K562 (cell line): ENCODE results near the gene RDH5. TPM values are rescaled to one million over a fixed set of nuclear protein-coding genes. Genes with fewer than 3 reads are reported as not detected.

Experiments
- CBX1 ChIP-seq: sonication (generic); IDR thresholded peaks from 2 replicates; pipeline ENCODE4 v1.6.1; 2016; ENCODE audit warnings: antibody characterized with exemption, low read depth, mild to moderate bottlenecking
- CTBP1 ChIP-seq: fragments of 450-650 bp; IDR thresholded peaks from 2 replicates; pipeline ENCODE4 v1.6.1; 2016; ENCODE audit warnings: borderline replicate concordance
- ETV1 ChIP-seq: fragments of 450-650 bp; conservative IDR thresholded peaks from 2 replicates; pipeline ENCODE4 v1.6.1; 2016; ENCODE audit warnings: missing genetic modification characterization, control low read depth, low read depth, missing compliant biosample characterization
- FOXA1 ChIP-seq: fragments of 450-650 bp; IDR thresholded peaks from 2 replicates; pipeline ENCODE4 v1.6.1; 2016; ENCODE audit warnings: mild to moderate bottlenecking, borderline replicate concordance
- NFE2 ChIP-seq: IDR thresholded peaks from 2 replicates; pipeline ENCODE4 v1.6.1; 2014; ENCODE audit warnings: antibody characterized with exemption, low read depth
- SIRT6 ChIP-seq: IDR thresholded peaks from one replicate; pipeline ENCODE4 v1.6.1; 2012; ENCODE audit warnings: low read depth, mild to moderate bottlenecking, control low read depth, inconsistent platforms, low read length, moderate library complexity
- TCF3 ChIP-seq: sonication (generic); formaldehyde crosslinking; IDR thresholded peaks from 2 replicates; pipeline ENCODE4 v1.4.0; 2020; ENCODE audit warnings: mild to moderate bottlenecking, missing genetic modification reagents
- TEAD4 ChIP-seq, 2 experiments: sonication (generic) in 1 of 2; formaldehyde crosslinking in 1 of 2; IDR thresholded peaks; 2 replicates each; pipeline versions ENCODE4 v1.6.1 to v1.8.0; 2012 to 2022; ENCODE audit warnings: borderline replicate concordance in 1 of 2, inconsistent platforms in 1 of 2, low read length in 1 of 2, mild to moderate bottlenecking in 1 of 2, missing genetic modification reagents in 1 of 2
- ZNF133 ChIP-seq: fragments of 250-450 bp; sonication (Bioruptor Pico); IDR thresholded peaks from 2 replicates; pipeline ENCODE4 v1.4.0; 2020; ENCODE audit warnings: mild to moderate bottlenecking
- ZNF174 ChIP-seq: fragments of 250-450 bp; sonication (Bioruptor Pico); IDR thresholded peaks from 2 replicates; pipeline ENCODE4 v1.4.0; 2020; ENCODE audit warnings: mild to moderate bottlenecking
- ZNF445 ChIP-seq: fragments of 250-450 bp; sonication (Bioruptor Pico); IDR thresholded peaks from 2 replicates; pipeline ENCODE4 v1.4.0; 2020; ENCODE audit warnings: low read depth, mild to moderate bottlenecking, moderate library complexity
- ZNF717 ChIP-seq: fragments of 250-450 bp; sonication (Bioruptor Pico); IDR thresholded peaks from 2 replicates; pipeline ENCODE4 v1.5.0; 2021
- ZNF75A ChIP-seq: fragments of 450-650 bp; formaldehyde crosslinking; IDR thresholded peaks from 2 replicates; pipeline ENCODE4 v1.4.0; 2020; ENCODE audit warnings: mild to moderate bottlenecking
- ZNF77 ChIP-seq: fragments of 250-450 bp; sonication (Bioruptor Pico); IDR thresholded peaks from 2 replicates; pipeline ENCODE4 v1.5.0; 2020
- polyA plus RNA-seq, 8 experiments: library from polyadenylated mRNA; depleted of rRNA in 4 of 8; stranded (reverse) in 5 of 8; unstranded in 3 of 8; fragments of >200 nt; fragmentation: Nextera tagmentation in 2 of 8; fragmentation: Illumina TruSeq in 1 of 8; extraction: Ambion mirVana in 2 of 8; extraction: Trizol in 1 of 8; gene quantifications; 2 replicates each; pipeline versions ENCODE4 v1.2.1 to v1.2.3, GENCODE V29; 2011 to 2014; ENCODE audit warnings: inconsistent platforms in 1 of 8, missing spikeins in 1 of 8
- total RNA-seq, 7 experiments: library from RNA; depleted of rRNA in 6 of 7; stranded (reverse); fragments of >200 nt in 6 of 7; fragmentation: Illumina TruSeq in 2 of 7; extraction: Trizol in 2 of 7; gene quantifications; 2 replicates each; pipeline versions ENCODE4 v1.2.1 to v1.2.3, GENCODE V29; 2011 to 2021; ENCODE audit warnings: low replicate concordance in 1 of 7
- TF ChIP-seq, protein P1 (sequence below): IDR thresholded peaks from 2 replicates; pipeline ENCODE4 v1.6.1; 2011; ENCODE audit warnings: borderline replicate concordance, low read depth, mild to moderate bottlenecking, moderate library complexity, low read length; ENCODE audit not compliant: insufficient read depth, poor library complexity, severe bottlenecking
- TF ChIP-seq, protein P2 (sequence below): fragments of 200-800 bp; sonication (Bioruptor generic); IDR thresholded peaks from 2 replicates; pipeline ENCODE4 v1.6.1; 2017; ENCODE audit warnings: missing genetic modification characterization, missing compliant biosample characterization
- TF ChIP-seq, protein P3 (sequence below): fragments of 250-450 bp; sonication (Bioruptor Pico); IDR thresholded peaks from 2 replicates; pipeline ENCODE4 v1.8.0; 2022; ENCODE audit warnings: inconsistent platforms, mild to moderate bottlenecking, moderate library complexity, borderline replicate concordance
- TF ChIP-seq, protein P4 (sequence below): sonication (generic); formaldehyde crosslinking; IDR thresholded peaks from 2 replicates; pipeline ENCODE4 v1.8.1; 2023; ENCODE audit warnings: mild to moderate bottlenecking, missing genetic modification reagents
- TF ChIP-seq, protein P5 (sequence below): fragments of 450-650 bp; IDR thresholded peaks from 2 replicates; pipeline ENCODE4 v1.6.1; 2014; ENCODE audit warnings: low read depth, mild to moderate bottlenecking, moderate library complexity, borderline replicate concordance

RDH5 gene
- total and polyA plus RNA-seq, 9 of the 15 experiments (the other 6 are each of a cell fraction or from before 2014, with no cell fraction given): 0.28 to 2.0 (median 1.1) TPM; not detected in 1

DNA sequence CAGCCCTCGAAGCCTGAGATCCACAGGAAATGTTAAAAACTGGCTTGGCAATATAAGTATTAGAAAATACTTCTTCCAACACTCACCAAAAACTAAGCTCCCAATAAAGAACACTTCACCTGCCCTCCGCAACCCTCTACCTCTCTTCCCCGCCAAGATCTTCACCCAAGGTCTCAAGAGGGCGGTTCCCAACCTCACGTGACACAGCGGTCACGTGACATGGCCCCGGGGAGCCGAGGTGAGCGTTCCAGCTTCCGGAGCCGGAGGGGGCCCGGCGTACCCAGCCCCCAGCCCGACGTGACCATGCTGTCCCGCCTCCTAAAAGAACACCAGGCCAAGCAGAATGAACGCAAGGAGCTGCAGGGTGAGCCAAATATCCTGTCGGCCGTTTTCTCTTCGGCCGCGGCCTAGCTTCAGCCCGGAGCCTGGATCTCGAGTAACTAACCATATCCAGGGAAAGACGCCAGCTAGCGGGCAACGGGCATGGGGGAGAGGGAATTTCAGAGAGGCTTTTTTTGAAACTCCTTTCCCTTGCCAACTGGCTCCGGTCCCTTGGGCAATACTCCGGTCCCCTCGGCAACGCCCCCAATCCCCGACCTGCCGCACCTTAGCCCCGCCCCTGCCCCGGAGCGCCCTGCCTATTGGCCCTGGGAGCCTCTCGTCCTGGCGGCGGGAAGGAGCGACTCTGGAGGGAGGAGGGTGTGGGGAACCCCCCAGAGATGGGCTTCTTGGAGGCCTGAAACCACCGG is 4.2 kb upstream of the RDH5 start, which contains the start of gene BLOC1S1 (continued):
- TF ChIP-seq CTBP1: 0 out of 2 replicates have a peak, but pooled peaks have one; percentile 48
- TF ChIP-seq ZNF445 (CRISPR knock-in tag): no peak
- TF ChIP-seq ZNF133 (CRISPR knock-in tag): no peak
- no peak for TF ChIP-seq ZNF717
- no peak for TF ChIP-seq TEAD4 (IDR thresholded peaks at IDR 0.05; ENCODE audit: low read length)
- no peak for TF ChIP-seq TEAD4 (CRISPR knock-in tag; IDR thresholded peaks at IDR 0.05; ENCODE audit: borderline replicate concordance)
- TF ChIP-seq FOXA1: no peak
- TF ChIP-seq NFE2: no peak
- no peak for TF ChIP-seq ZNF75A (CRISPR knock-in tag)
- TF ChIP-seq SIRT6: no peak
- TF ChIP-seq, protein P1, sequence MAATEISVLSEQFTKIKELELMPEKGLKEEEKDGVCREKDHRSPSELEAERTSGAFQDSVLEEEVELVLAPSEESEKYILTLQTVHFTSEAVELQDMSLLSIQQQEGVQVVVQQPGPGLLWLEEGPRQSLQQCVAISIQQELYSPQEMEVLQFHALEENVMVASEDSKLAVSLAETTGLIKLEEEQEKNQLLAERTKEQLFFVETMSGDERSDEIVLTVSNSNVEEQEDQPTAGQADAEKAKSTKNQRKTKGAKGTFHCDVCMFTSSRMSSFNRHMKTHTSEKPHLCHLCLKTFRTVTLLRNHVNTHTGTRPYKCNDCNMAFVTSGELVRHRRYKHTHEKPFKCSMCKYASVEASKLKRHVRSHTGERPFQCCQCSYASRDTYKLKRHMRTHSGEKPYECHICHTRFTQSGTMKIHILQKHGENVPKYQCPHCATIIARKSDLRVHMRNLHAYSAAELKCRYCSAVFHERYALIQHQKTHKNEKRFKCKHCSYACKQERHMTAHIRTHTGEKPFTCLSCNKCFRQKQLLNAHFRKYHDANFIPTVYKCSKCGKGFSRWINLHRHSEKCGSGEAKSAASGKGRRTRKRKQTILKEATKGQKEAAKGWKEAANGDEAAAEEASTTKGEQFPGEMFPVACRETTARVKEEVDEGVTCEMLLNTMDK: peak; percentile 67
- TF ChIP-seq ZNF77 (CRISPR knock-in tag): no peak
- peak; percentile 82; the same call in 1 of the 2 replicates for TF ChIP-seq CBX1
- peak; percentile 98 for TF ChIP-seq ETV1 (tag)
- TF ChIP-seq, protein P2, sequence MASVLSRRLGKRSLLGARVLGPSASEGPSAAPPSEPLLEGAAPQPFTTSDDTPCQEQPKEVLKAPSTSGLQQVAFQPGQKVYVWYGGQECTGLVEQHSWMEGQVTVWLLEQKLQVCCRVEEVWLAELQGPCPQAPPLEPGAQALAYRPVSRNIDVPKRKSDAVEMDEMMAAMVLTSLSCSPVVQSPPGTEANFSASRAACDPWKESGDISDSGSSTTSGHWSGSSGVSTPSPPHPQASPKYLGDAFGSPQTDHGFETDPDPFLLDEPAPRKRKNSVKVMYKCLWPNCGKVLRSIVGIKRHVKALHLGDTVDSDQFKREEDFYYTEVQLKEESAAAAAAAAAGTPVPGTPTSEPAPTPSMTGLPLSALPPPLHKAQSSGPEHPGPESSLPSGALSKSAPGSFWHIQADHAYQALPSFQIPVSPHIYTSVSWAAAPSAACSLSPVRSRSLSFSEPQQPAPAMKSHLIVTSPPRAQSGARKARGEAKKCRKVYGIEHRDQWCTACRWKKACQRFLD: peak; percentile 74; the same call in 1 of the 2 replicates
- TF ChIP-seq, protein P3, sequence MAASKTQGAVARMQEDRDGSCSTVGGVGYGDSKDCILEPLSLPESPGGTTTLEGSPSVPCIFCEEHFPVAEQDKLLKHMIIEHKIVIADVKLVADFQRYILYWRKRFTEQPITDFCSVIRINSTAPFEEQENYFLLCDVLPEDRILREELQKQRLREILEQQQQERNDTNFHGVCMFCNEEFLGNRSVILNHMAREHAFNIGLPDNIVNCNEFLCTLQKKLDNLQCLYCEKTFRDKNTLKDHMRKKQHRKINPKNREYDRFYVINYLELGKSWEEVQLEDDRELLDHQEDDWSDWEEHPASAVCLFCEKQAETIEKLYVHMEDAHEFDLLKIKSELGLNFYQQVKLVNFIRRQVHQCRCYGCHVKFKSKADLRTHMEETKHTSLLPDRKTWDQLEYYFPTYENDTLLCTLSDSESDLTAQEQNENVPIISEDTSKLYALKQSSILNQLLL (CRISPR knock-in tag): no peak
- TF ChIP-seq, protein P4, sequence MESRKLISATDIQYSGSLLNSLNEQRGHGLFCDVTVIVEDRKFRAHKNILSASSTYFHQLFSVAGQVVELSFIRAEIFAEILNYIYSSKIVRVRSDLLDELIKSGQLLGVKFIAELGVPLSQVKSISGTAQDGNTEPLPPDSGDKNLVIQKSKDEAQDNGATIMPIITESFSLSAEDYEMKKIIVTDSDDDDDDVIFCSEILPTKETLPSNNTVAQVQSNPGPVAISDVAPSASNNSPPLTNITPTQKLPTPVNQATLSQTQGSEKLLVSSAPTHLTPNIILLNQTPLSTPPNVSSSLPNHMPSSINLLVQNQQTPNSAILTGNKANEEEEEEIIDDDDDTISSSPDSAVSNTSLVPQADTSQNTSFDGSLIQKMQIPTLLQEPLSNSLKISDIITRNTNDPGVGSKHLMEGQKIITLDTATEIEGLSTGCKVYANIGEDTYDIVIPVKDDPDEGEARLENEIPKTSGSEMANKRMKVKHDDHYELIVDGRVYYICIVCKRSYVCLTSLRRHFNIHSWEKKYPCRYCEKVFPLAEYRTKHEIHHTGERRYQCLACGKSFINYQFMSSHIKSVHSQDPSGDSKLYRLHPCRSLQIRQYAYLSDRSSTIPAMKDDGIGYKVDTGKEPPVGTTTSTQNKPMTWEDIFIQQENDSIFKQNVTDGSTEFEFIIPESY (CRISPR knock-in tag): no peak
- TF ChIP-seq ZNF174 (CRISPR knock-in tag): no peak
- TF ChIP-seq, protein P5, sequence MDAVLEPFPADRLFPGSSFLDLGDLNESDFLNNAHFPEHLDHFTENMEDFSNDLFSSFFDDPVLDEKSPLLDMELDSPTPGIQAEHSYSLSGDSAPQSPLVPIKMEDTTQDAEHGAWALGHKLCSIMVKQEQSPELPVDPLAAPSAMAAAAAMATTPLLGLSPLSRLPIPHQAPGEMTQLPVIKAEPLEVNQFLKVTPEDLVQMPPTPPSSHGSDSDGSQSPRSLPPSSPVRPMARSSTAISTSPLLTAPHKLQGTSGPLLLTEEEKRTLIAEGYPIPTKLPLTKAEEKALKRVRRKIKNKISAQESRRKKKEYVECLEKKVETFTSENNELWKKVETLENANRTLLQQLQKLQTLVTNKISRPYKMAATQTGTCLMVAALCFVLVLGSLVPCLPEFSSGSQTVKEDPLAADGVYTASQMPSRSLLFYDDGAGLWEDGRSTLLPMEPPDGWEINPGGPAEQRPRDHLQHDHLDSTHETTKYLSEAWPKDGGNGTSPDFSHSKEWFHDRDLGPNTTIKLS: 0 out of 2 replicates have a peak, but pooled peaks have one; percentile 43
- no peak for TF ChIP-seq TCF3 (CRISPR knock-in tag)
